Panc1 (cell line): ENCODE measurements around the gene CDKN1C. TPM values are rescaled to one million over a fixed set of nuclear protein-coding genes. Genes with fewer than 3 reads are reported as not detected.

Experiments
- ATAC-seq: fragments of 200-7000 bp; cut with Tn5 transposase; 2 replicates; pipeline ENCODE4 v1.9.1; 2020; ENCODE audit warnings: mild to moderate bottlenecking, moderate library complexity
- BruUV-seq: library from RNA; stranded (reverse); fragments of 400-500 nt; replicated peaks from 2 replicates; lab custom pipeline; 2021; lab: Mats Ljungman, UMichigan
- CTCF ChIA-PET: fragments of 300-600 bp; sonication (Branson Sonifier 250); formaldehyde crosslinking; loops from one replicate; lab custom pipeline; 2022; ENCODE audit warnings: antibody characterized with exemption; lab: Charles Lee
- POLR2A ChIA-PET: fragments of 300-600 bp; sonication (Branson Sonifier 250); formaldehyde crosslinking; loops from one replicate; lab custom pipeline; 2022; ENCODE audit warnings: antibody characterized with exemption; lab: Charles Lee
- DNase-seq: peaks from one replicate; pipeline ENCODE4 v3.0.0-alpha.2; 2010; ENCODE audit warnings: low read depth, low spot score
- H3K27ac ChIP-seq: 2 replicates; pipeline ENCODE4 v1.5.1; 2011; ENCODE audit warnings: mild to moderate bottlenecking, low read length, inconsistent platforms
- H3K27me3 ChIP-seq: fragments of 200-500 bp; sonication (Bioruptor generic); 2 replicates; pipeline ENCODE4 v1.6.0; 2014; ENCODE audit warnings: low read length, inconsistent platforms; ENCODE audit not compliant: control insufficient read depth, insufficient read depth
- H3K36me3 ChIP-seq: fragments of 200-500 bp; sonication (Bioruptor generic); 2 replicates; pipeline ENCODE4 v1.5.1; 2014; ENCODE audit warnings: inconsistent platforms, mild to moderate bottlenecking, low read length, moderate library complexity; ENCODE audit not compliant: control insufficient read depth, insufficient read depth
- H3K4me1 ChIP-seq: 2 replicates; pipeline ENCODE4 v1.5.1; 2011; ENCODE audit warnings: inconsistent platforms, mild to moderate bottlenecking, low read length, moderate library complexity; ENCODE audit not compliant: control insufficient read depth, insufficient read depth
- H3K4me3 ChIP-seq, 2 experiments: 2 replicates each; pipeline ENCODE4 v1.5.1; 2011 to 2012; ENCODE audit warnings: low read depth in 2 of 2, low read length in 2 of 2, mild to moderate bottlenecking in 2 of 2, inconsistent platforms in 1 of 2, moderate library complexity in 1 of 2
- H3K9me3 ChIP-seq: fragments of 200-500 bp; sonication (Bioruptor generic); 2 replicates; pipeline ENCODE4 v1.5.1; 2014; ENCODE audit warnings: low read depth, mild to moderate bottlenecking, inconsistent platforms, low read length, moderate library complexity; ENCODE audit not compliant: control insufficient read depth, insufficient read depth
- POLR2AphosphoS5 ChIP-seq: IDR thresholded peaks from 2 replicates; pipeline ENCODE4 v1.6.1; 2012; ENCODE audit warnings: mild to moderate bottlenecking, low read depth, low read length, moderate library complexity
- REST ChIP-seq, 2 experiments: IDR thresholded peaks; 2 replicates each; pipeline ENCODE4 v1.6.1; 2011 to 2012; ENCODE audit warnings: low read depth in 2 of 2, control low read depth in 1 of 2, low read length in 1 of 2, mild to moderate bottlenecking in 1 of 2, moderate library complexity in 1 of 2; ENCODE audit not compliant: insufficient read depth in 1 of 2
- SIN3A ChIP-seq: IDR thresholded peaks from 2 replicates; pipeline ENCODE4 v1.6.1; 2012; ENCODE audit warnings: low read depth, mild to moderate bottlenecking, low read length, moderate library complexity, borderline replicate concordance; ENCODE audit not compliant: insufficient read depth
- TCF7L2 ChIP-seq: IDR thresholded peaks from 2 replicates; pipeline ENCODE4 v1.6.1; 2011; ENCODE audit warnings: mild to moderate bottlenecking, low read depth, low read length, inconsistent platforms
- in situ Hi-C: cut with HindIII; loops from 2 replicates; pipeline ENCODE4 v1.10.0; 2016; ENCODE audit warnings: low sequenced_read_pairs, low pct_unique_long_range_greater_than_20kb
- intact Hi-C: fragments of 100-400 bp; cut with micrococcal nuclease; formaldehyde crosslinking; loops from one replicate; pipeline ENCODE4 v1.10.0; 2022; ENCODE audit not compliant: unreplicated experiment
- total RNA-seq: library from RNA; stranded (reverse); gene quantifications from one replicate; pipeline ENCODE4 v1.2.1, GENCODE V29; 2021; ENCODE audit not compliant: unreplicated experiment
- TF ChIP-seq, protein P1 (sequence below): fragments of 450-650 bp; IDR thresholded peaks from 2 replicates; pipeline ENCODE4 v1.5.1; 2017; ENCODE audit warnings: mild to moderate bottlenecking

CDKN1C gene
- total RNA-seq, 1 experiment from 2014 or later, result 4.6 TPM

- in situ Hi-C loops, result no loop called here
- ATAC-seq, result no peak
These were observed 4.9 kb downstream of the CDKN1C start for GRCh38 chr11:2880646-2881045.

GRCh38 chr11:2878782-2879181, 6.8 kb downstream of the CDKN1C start:
- intact Hi-C loops (no loop called here), in situ Hi-C loops (no loop called here)
- DNase-seq (no peak), ATAC-seq (no peak)
- BruUV-seq, result no TSS peak
- H3K4me3 ChIP-seq, result no peak overlapping the region
- POLR2A ChIA-PET, result interaction anchor here (0.6 kb wide), 1 partner anchor 701 kb away, joined by 4 read pairs; no protein-coding TSS in a partner anchor
- no peaks in the 10 kb centered on the region for H3K36me3 ChIP-seq
- TF ChIP-seq TCF7L2 (no peak), SIN3A (no peak), REST (IDR thresholded peaks at IDR 0.05; ENCODE audit: insufficient read depth in 1 of 2, low read depth in 2 of 2, low read length in 1 of 2) (no peak), POLR2AphosphoS5 (no peak)
- TF ChIP-seq, protein P1, sequence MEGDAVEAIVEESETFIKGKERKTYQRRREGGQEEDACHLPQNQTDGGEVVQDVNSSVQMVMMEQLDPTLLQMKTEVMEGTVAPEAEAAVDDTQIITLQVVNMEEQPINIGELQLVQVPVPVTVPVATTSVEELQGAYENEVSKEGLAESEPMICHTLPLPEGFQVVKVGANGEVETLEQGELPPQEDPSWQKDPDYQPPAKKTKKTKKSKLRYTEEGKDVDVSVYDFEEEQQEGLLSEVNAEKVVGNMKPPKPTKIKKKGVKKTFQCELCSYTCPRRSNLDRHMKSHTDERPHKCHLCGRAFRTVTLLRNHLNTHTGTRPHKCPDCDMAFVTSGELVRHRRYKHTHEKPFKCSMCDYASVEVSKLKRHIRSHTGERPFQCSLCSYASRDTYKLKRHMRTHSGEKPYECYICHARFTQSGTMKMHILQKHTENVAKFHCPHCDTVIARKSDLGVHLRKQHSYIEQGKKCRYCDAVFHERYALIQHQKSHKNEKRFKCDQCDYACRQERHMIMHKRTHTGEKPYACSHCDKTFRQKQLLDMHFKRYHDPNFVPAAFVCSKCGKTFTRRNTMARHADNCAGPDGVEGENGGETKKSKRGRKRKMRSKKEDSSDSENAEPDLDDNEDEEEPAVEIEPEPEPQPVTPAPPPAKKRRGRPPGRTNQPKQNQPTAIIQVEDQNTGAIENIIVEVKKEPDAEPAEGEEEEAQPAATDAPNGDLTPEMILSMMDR, result no peak
- no peaks in the 10 kb centered on the region for H3K27me3 ChIP-seq
- H3K27ac ChIP-seq, result no peak overlapping the region
- H3K9me3 ChIP-seq, result no peaks in the 10 kb centered on the region
- CTCF ChIA-PET, result interaction anchor here (1.2 kb wide), 1 partner anchor 9 kb away, joined by 4 read pairs; no protein-coding TSS in a partner anchor
- no peaks in the 10 kb centered on the region for H3K4me1 ChIP-seq

More at GRCh38 chr11:2880646-2881045, 4.9 kb downstream of the CDKN1C start:
- TF ChIP-seq SIN3A (no peak), POLR2AphosphoS5 (no peak), REST (IDR thresholded peaks at IDR 0.05; ENCODE audit: insufficient read depth in 1 of 2, low read depth in 2 of 2, low read length in 1 of 2) (no peak), TCF7L2 (no peak)
- TF ChIP-seq, protein P1, result no peak
- no TSS peak for BruUV-seq
- Histone ChIP-seq H3K36me3 (no peaks in the 10 kb centered on the region), H3K27me3 (no peaks in the 10 kb centered on the region), H3K4me1 (peaks cover 2% of the 10 kb centered on the region; the same call in 1 of the 2 replicates), H3K27ac (no peak overlapping the region), H3K4me3 (no peak overlapping the region), H3K9me3 (no peaks in the 10 kb centered on the region)
- DNase-seq, result no peak
- ChIA-PET CTCF (interaction anchor here (1.6 kb wide), 1 partner anchor 348 kb away, joined by 6 read pairs; no protein-coding TSS in a partner anchor), POLR2A (no interaction called here)
- intact Hi-C loops, result loop anchor here (10.0 kb wide), 1 partner anchor 186 kb away; the partner anchor contains the start of gene KCNQ1OT1
